NCI-H2196 (cell line): ENCODE data around the gene MTR.
"Not testable (repeated sequence)": the region's sequence is repeated elsewhere in the genome, so short reads cannot be mapped to it uniquely, and the experiment has no call there.

ENCODE experiments used
- DNase-seq: peaks from one replicate; lab custom pipeline; 2025; ENCODE audit not compliant: unreplicated experiment; lab: John Stamatoyannopoulos, UW

Gene MTR

DNA sequence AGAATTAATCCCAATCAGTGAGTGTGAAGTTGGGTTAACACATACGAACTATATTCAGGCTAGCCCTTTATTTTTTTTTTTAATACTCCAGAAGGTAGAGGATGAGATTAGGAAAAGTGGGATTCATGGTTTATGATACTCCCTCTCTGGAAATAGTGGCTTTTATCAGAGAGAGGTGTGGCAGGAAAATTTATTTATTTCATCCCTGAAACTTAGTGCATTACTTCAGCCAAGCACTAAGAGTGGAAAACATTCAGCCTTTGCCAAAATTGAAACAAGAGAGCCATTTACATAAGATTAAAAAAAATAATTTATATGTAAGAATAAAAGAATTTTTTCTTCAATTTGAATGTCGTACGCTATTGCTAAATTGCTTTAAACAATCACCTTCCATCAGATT lies 35.0 kb downstream of the MTR start:
- DNase-seq = no peak

DNA sequence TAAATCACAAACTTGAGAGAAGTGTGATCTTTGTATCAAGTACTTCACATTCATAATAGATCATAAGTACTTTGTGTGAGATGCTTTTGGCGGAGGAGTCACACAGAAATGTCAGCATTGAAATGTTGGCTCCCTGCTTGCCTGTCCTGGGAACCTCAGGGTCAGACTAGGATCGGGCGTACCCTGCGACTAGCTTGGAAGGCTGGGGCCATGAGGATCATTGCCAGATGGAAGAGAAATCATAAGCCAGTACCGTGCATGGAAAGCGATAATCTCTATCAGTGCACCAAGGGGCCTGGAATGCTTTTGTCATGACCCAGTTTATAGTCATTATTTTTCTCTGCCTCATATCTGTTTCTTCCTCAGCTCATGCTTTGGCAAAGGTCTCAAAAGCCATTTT lies 35.5 kb downstream of the MTR start:
- no peak for DNase-seq

DNA sequence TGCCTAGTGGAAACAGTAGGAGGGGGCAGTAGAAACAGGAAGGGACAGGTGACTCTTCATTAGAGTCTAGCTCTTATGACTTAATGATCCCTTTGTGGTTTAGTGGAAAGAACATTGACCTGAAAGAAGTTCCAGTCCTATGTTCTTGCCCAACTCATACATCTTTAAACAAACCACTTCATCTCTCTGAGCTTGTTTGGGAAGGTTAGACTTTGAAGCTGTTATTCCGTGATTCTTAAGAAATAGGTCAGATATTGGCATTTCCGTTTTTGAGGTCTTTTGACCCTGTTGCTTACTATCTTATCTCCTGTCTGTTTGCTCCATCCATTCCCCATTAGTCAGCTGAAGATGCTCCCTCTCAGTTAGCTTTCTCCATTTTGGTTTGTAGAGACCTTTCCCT lies 38.5 kb downstream of the MTR start:
- DNase-seq = no peak

DNA sequence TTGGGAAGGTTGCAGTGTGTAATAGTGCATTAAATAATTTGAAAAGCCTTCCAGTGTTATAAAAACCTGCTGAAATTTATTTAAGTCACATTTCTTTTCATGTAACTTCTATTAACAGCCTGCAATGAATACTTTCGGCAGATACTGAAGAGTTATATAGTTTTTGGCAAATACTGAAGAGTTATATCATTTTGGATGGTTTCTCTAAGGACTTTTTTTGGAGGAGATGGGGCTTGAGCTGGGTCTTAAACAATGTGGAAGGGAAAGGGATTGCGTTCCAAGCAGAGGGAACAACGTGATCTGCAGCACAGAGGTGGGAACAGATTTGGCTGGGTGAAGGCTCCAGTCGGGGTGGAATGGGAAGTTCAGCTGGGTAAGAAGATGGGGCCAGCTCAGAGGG lies 39.8 kb downstream of the MTR start:
- DNase-seq = no peak

DNA sequence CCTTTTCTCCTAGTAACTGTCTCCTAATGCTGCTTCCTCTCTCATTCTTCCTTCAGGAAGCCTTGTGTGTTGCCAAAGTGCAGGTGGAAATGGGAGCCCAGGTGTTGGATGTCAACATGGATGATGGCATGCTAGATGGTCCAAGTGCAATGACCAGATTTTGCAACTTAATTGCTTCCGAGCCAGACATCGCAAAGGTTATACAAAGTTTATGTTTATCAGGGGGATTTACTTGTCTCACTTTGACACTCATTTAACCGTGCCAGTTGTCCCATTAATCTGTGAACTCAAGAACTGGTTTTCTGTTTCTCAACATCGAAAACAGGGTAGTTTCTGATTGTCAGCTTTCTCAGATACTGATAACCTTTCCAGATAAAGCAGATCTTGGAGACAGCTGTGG lies 40.4 kb downstream of the MTR start:
- no peak for DNase-seq

DNA sequence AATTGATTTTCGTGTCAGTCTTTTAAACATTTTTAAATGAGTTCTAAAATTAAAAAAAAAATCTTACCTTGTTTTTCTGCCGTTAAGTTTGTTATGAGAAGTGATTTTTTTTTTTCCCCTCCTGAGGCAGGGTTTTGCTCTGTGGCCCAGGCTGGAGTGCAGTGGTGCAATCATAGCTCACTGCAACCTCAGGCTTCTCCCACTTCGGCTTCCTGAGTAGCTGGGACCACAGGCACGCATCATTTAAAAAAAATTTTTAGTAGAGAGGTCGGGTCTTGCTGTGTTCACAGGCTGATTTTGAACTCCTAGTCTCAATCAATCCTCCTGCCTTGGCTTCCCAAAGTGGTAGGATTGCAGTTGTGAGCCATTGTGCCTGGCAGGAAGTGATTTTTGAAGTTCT lies 41.1 kb downstream of the MTR start:
- no peak for DNase-seq

DNA sequence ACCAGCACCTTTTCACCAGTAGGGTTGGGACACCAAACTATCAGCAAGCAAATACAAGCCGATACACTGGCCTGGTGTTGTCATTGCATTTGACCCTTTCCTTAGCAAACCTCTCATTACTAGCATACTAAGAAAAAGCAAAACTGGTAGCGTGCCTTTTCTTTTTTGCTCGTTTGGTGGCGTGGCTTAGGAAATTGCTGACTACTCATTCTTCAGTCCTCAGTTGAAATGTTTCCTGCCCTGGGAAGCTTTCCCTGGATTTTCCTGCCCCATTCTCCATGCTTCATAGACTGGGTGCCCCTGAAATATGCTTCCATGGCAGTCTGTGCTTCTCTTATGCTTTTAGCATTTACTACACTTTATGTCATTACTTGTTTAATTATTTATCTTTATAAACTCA lies 42.0 kb downstream of the MTR start:
- no peak for DNase-seq

DNA sequence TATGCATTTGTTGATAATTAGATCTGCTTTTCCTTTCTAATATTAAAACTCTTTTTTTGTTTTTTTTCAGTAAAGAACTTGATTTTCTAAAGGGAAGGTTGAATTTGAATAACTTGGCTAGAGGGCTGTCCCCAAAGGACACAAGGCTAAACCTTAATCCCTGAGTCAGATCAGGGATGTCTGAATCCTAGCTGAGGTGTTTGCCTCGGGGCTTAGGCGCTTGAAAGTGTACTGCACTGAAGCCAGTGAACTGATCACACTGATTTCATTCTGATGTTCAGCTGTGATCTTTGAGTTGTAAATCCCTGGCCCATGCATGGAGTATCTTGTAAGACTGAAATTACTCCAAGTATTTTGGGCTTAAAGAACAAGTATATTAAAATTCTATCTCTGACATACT lies 42.8 kb downstream of the MTR start:
- no peak for DNase-seq

DNA sequence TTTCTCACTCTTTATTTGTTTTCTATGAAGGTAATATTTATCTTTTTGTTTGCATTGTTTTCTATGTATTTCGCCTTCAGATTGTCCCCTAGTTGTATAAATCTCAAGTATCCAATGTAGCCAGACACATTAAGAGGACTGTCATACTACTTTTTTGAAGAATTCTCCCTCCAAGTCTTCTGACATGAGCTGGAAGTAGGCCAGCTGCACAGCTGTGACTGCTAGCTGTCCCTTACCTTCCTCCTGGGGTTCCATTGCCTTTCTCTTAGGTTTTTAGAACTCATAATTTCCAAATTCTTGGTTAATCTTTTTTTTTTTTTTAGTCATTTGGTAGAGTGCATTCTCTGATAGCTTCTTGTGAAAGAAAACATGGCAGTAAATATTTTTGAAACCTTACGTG lies 46.2 kb downstream of the MTR start:
- no peak for DNase-seq

DNA sequence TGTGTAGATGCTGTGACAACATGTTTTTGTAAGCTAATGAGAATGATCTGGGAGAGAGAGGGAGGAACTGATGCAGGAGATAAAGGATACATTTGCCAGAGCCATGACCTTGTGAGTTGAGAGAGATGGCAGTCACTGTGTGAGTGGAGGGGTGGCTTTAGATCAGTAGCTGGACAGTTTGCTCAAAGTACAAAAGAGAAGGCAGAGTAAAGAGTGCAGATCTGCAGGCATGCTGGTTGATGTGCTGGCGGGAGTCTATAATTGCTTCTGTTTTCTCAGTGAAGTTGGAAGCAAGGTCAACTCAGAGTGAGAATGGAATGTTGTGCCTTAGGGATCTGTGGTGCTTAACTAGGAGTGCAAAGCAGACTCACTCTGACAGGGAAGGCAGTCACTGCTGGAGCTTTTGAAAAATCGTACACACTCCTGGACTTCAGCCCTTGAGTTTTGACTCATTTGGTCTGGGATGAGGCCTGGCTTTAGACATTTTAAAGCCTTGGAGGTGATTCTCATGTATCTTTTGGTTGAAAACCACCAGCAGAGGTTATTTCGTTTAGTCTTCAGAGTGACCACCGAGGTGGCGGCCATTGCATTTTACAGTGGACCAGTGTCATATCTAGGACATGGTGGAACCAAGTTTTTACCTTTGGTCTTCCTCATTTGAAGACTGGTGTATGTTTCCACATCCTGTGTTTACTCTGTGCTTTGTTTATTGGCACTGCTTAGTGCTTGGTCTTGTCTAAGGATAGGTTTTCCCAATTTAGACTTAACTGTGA lies 49.6 kb downstream of the MTR start:
- DNase-seq = no peak

DNA sequence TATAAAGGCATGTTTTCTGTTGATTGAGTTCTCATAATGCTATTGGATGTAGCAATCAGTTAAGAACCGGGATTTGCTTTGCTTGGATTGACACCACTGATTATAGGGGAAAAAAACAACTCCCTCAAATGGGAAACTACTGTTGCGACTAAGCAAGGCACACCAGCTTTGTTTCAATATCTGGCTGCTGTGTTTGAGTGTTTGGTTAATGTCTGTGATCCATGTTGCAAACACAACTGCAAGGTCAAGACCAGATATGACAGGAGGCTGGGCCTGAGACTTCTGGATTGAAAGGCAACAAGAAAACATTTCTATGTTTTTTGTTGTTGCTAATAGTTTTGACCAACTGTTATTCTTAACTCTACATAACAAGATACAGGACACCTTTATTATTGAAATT lies 50.7 kb downstream of the MTR start:
- DNase-seq = no peak

DNA sequence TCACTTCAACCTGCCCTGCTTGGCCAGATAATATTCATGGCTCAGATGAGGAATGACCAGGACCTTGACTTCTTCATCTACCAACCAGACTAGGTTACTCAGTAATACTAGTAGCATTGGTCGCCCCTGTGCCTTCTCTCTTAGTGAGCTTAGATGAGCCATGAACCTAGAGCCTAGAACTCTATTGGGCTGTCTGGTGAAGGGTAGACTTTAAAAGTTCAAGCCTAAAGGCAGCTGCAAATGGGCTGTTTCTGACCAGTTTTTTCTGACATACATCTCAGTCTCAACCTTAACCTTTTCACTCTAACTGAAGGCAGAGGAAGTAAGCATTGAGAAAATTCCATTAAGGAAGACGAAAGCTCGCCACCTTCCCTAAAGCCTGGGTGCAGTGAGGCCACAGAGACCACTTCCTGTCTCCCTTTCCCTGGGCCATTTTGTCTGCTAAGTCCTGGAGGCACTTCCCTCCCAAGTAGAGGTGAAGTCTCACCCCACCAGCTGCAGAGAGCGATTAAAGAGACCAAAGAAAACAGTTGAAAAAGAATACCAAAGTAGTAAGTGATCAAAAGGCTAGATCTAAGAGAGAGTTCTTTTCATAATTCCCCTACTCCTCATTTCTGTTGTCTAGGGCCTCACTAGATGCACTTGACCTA lies 53.3 kb downstream of the MTR start:
- DNase-seq = no peak

DNA sequence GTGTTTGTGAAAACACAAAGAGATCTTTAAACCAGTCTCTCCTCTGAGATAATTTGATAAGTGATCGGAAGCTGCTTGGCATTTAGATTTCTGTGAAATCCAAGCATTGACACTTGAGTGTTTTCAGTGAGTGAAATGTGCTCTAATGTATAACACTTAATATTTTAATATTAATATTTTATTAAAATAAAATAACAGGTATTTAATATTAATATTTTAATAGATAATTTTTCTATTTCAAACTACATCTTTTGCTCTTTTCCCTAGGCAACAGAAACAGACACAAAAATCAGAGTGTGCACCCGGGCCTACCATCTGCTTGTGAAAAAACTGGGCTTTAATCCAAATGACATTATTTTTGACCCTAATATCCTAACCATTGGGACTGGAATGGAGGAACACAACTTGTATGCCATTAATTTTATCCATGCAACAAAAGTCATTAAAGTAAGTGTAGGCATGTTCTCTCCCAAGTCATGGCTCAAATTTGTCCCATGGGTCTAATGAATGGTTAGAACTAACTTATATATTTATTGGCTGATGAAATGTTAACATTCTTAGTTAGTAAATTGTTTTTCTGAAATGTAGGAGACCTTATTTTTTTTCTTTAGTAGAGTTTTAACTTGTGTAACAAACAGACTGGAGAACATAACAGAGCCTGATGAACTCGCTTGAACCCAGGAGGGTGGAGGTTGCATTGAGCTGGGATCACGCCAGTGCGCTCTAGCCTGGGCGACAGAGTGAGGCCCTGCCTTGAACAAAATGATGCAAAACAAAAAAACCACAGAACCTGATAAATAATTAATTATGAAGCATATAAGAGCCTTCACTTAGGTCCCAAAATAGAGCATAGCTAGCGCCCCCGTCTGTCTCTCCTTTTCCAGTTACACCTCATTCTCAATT lies 55.2 kb downstream of the MTR start:
- no peak for DNase-seq

DNA sequence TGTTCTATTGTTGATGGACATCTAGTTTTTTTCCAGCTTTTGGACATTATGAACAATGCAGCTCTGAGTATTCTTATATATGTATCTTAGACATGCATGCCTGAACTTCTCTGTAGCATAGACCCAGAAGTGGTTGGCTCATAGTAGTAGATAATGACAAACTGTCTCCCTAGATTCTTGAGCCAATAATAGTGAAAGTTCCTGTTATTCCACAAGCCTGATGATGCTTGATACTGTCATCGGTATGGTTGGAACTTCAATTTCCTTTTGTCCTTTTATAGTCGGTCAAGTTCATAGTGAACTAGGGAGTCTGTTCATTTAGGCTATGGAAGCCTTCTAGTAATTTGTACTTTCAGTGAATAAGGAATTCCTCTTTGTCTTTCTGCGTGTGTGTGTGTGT lies 56.8 kb downstream of the MTR start:
- DNase-seq = no peak

DNA sequence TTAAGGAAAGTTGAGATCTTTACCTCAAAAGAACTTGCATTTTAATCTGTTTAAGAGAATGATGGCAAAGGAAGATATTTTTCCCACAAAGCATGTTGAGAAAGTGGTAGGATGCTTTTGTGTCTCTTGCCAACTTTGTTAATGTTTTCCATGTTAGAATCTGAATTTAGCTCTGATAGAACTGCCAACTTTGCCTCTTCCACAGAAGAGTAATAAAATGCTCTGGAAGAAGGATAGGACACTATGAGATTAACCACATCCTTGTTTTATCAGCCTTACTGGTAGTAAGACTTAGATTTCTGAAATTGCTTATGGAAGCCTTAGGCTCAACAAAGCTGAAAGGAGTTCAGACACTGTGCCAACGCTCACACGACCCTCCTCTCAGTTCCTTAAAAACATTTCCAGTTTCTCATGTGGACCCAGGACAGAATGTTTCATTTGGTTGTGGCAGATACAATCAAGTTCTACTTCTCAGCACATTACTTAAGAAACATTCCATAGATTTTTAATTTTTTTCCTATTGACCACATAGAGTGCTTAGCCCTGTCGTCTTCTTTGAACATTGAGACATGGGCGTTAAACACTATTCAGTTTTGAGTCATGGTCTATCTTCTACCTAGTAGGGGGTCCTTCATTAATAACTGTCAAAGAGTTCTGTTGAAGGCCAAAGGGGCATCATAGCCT lies 59.0 kb downstream of the MTR start:
- DNase-seq = no peak

DNA sequence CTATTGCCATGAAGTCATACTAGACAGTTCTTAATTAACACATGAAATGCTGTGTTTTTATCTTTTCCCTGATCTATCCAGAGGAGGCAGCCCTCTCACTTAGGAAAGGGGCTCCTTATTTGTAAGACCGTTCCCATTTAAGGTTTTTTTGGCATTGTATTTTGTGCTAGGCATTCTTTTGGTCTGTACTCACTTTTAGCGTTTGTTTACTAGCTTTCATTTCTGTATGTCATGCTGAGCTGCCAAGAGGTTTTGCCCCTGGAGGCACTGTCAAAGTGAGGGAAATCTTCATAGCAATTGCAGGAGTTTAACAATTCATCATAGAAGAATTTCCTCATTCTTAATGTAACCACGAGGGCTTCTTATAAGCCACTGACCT lies 59.5 kb downstream of the MTR start:
- DNase-seq = no peak

DNA sequence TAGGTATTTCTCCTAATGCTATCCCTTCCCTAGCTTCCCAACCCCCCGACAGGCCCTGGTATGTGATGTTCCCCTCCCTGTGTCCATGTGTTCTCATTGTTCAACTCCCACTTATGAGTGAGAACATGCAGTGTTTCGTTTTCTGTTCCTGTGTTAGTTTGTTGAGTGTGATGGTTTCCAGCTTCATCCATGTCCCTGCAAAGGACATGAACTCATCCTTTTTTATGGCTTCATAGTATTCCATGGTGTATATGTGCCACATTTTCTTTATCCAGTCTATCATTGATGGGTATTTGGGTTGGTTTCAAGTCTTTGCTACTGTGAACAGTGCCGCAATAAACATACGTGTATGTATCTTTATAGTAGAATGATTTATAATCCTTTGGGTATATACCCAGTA lies 61.6 kb downstream of the MTR start:
- DNase-seq = not testable (repeated sequence)

DNA sequence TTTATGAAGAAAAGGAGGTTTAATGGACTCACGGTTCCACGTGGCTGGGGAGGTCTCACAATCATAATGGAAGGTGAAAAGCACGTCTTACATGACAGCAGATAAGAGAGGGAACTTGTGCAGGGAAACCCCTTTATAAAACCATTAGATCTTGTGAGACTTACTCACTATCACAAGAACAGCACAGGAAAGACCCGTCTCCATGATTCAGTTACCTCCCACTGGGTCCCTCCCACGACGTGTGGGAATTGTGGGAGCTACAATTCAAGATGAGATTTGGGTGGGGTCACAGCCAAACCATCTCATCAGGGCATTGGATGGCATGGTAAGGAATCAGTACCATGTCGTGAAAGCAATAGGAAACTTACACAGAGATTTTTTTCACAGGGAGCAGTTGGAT lies 63.1 kb downstream of the MTR start:
- no peak for DNase-seq

DNA sequence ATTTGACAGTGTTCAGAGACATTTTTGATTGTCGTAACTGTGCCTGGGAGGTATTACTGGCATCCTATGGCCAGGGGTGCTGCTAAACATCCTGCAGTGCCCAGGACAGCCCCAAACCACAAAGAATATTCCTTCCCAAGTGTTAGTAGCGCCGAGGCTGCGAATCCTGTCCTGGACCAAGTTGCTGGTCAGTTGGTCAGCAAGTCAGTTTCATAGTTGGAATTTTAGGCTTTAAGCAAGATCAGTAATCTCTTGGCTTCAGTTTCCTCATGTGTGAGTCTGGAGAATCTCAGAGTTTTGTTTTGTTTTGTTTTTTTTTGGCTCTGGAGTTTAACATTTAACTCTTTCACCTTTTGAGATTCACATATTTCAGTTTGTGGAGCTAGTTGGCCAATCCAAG lies 65.0 kb downstream of the MTR start:
- no peak for DNase-seq

DNA sequence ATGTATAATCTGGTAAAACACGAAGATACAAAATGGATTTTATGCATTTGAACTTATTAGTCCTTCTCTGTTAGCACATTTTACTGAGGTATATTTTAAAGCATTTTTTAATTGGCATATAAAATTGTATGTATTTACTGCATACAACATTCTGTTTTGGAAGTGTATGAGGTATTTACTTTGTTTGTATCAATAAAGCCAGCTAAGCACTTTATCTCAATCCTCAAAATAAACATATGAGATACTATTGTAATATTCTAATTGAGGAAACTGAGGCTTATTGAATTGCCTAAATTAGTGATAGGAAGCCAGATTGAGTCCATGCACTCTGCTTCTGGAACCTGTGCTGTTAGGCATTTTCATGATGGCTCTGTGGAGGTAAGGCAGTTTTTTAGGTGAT lies 65.6 kb downstream of the MTR start:
- no peak for DNase-seq

DNA sequence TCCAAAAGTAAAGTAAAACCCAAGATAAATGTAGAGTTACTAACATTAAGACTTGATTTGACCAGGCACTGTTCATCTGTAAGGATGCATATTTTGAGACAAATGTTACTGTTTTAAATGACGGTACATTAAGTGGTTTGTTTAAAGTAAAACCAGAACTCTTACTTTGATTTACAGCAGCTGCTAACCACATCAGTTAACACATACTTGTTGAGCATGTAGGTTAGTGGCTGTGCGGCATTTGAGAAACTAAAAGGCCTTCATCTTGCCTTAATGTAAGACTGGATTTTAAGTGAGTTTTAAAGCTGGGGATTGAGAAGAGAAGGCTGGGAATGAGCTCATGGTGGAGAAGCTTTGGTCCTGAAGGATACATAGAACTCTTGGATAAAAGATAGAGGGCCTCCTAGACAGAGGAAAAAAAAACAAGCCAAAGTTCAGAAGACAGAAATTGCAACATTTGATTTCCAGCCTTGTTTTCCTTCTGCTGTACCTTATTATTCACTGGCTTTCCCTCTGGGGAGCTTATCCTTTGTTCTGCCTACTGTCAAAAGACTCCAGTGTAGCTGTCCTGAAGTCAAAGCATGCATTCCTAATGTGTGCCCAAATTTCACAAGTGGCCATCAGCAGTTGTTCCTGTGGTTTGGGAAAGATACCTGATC lies 66.6 kb downstream of the MTR start:
- DNase-seq = no peak
